ENCODE data around the gene SMYD3. TPM values are rescaled to one million over a fixed set of nuclear protein-coding genes. Genes with fewer than 3 reads are reported as not detected.

Gene SMYD3
- total and polyA plus RNA-seq, 2 donors (not counting 1 experiment from before 2014, with no cell fraction given): 69.4 to 83.1 TPM

GRCh38 chr1:245979589-245979988 lies 527.5 kb downstream of the SMYD3 start:
- Histone ChIP-seq H3K27ac (ENCODE audit: insufficient read depth, low read length) (no peak overlapping the region), H3K9me3 (ENCODE audit: control insufficient read depth, insufficient read depth, low read depth, low read length) (no peaks in the 10 kb centered on the region), H3K4me3 (replicated peaks in 1 of 4; ENCODE audit: control extremely low read depth in 1 of 4, insufficient read depth in 1 of 4, low read depth in 3 of 4, low read length in 4 of 4) (no peak overlapping the region), H3K27me3 (ENCODE audit: control insufficient read depth, insufficient read depth, low read length) (no peaks in the 10 kb centered on the region), H3K36me3 (ENCODE audit: control insufficient read depth, insufficient read depth, low read length) (no peaks in the 10 kb centered on the region), H3K4me2 (ENCODE audit: extremely low read depth, insufficient read depth, low read length) (no peak overlapping the region), H4K20me1 (ENCODE audit: control insufficient read depth, extremely low read depth, insufficient read depth, low read length) (no peaks in the 10 kb centered on the region), H3K79me2 (ENCODE audit: control insufficient read depth, insufficient read depth, low read length) (no peaks in the 10 kb centered on the region), H3K9ac (ENCODE audit: insufficient read depth, low read length) (no peak overlapping the region), H2AFZ (ENCODE audit: low read length) (no peak overlapping the region), H3K4me1 (ENCODE audit: control insufficient read depth, extremely low read depth, insufficient read depth, low read length) (no peaks in the 10 kb centered on the region)
- TF ChIP-seq CTCF (conservative IDR thresholded peaks at IDR 0.05 in 1 of 2, IDR thresholded peaks at IDR 0.05 in 1 of 2; ENCODE audit: low read depth in 1 of 2, low read length in 2 of 2): no peak
- TF ChIP-seq EZH2 (IDR thresholded peaks at IDR 0.05; ENCODE audit: low read length, missing control alignments): no peak
- DNase-seq (ENCODE audit: low read depth in 2 of 2): peak in 1 of 2 donors; percentile 20

- TF ChIP-seq EZH2 (IDR thresholded peaks at IDR 0.05; ENCODE audit: low read length, missing control alignments): no peak
- TF ChIP-seq CTCF (conservative IDR thresholded peaks at IDR 0.05 in 1 of 2, IDR thresholded peaks at IDR 0.05 in 1 of 2; ENCODE audit: low read depth in 1 of 2, low read length in 2 of 2): no peak
- peak in 1 of 2 donors; percentile 70 for DNase-seq (ENCODE audit: low read depth in 2 of 2)
- Histone ChIP-seq H3K9ac (ENCODE audit: insufficient read depth, low read length) (no peak overlapping the region), H3K4me1 (ENCODE audit: control insufficient read depth, extremely low read depth, insufficient read depth, low read length) (no peaks in the 10 kb centered on the region), H3K36me3 (ENCODE audit: control insufficient read depth, insufficient read depth, low read length) (no peaks in the 10 kb centered on the region), H3K4me3 (replicated peaks in 1 of 4; ENCODE audit: control extremely low read depth in 1 of 4, insufficient read depth in 1 of 4, low read depth in 3 of 4, low read length in 4 of 4) (no peak overlapping the region), H4K20me1 (ENCODE audit: control insufficient read depth, extremely low read depth, insufficient read depth, low read length) (no peaks in the 10 kb centered on the region), H3K4me2 (ENCODE audit: extremely low read depth, insufficient read depth, low read length) (no peak overlapping the region), H2AFZ (ENCODE audit: low read length) (no peak overlapping the region), H3K27me3 (ENCODE audit: control insufficient read depth, insufficient read depth, low read length) (no peaks in the 10 kb centered on the region), H3K27ac (ENCODE audit: insufficient read depth, low read length) (no peak overlapping the region), H3K79me2 (ENCODE audit: control insufficient read depth, insufficient read depth, low read length) (no peaks in the 10 kb centered on the region), H3K9me3 (ENCODE audit: control insufficient read depth, insufficient read depth, low read depth, low read length) (no peaks in the 10 kb centered on the region)
These were observed 528.2 kb downstream of the SMYD3 start for GRCh38 chr1:245978915-245979314.

- H3K27me3 ChIP-seq (ENCODE audit: control insufficient read depth, insufficient read depth, low read length): no peaks in the 10 kb centered on the region
- H4K20me1 ChIP-seq (ENCODE audit: control insufficient read depth, extremely low read depth, insufficient read depth, low read length): no peaks in the 10 kb centered on the region
- H3K4me3 ChIP-seq (replicated peaks in 1 of 4; ENCODE audit: control extremely low read depth in 1 of 4, insufficient read depth in 1 of 4, low read depth in 3 of 4, low read length in 4 of 4): no peak overlapping the region
These were observed 534.6 kb downstream of the SMYD3 start for GRCh38 chr1:245972476-245972875.

More at GRCh38 chr1:245972476-245972875, 534.6 kb downstream of the SMYD3 start:
- H3K9ac ChIP-seq (ENCODE audit: insufficient read depth, low read length): no peak overlapping the region
- H3K36me3 ChIP-seq (ENCODE audit: control insufficient read depth, insufficient read depth, low read length): no peaks in the 10 kb centered on the region
- H2AFZ ChIP-seq (ENCODE audit: low read length): no peak overlapping the region
- no peaks in the 10 kb centered on the region for H3K9me3 ChIP-seq (ENCODE audit: control insufficient read depth, insufficient read depth, low read depth, low read length)
- DNase-seq (ENCODE audit: low read depth in 2 of 2): peak in 1 of 2 donors; percentile 59
- no peaks in the 10 kb centered on the region for H3K79me2 ChIP-seq (ENCODE audit: control insufficient read depth, insufficient read depth, low read length)
- no peak overlapping the region for H3K27ac ChIP-seq (ENCODE audit: insufficient read depth, low read length)
- H3K4me2 ChIP-seq (ENCODE audit: extremely low read depth, insufficient read depth, low read length): no peak overlapping the region
- peaks cover 6% of the 10 kb centered on the region for H3K4me1 ChIP-seq (ENCODE audit: control insufficient read depth, extremely low read depth, insufficient read depth, low read length)
- TF ChIP-seq EZH2 (IDR thresholded peaks at IDR 0.05; ENCODE audit: low read length, missing control alignments) (no peak), CTCF (conservative IDR thresholded peaks at IDR 0.05 in 1 of 2, IDR thresholded peaks at IDR 0.05 in 1 of 2; ENCODE audit: low read depth in 1 of 2, low read length in 2 of 2) (no peak)
